K562 (cell line): ENCODE data around the gene TRMT112.
A peak's percentile ranks its signal among the peaks of the same experiment; 100 is the strongest.

Source experiments
- ETV6 ChIP-seq, 3 experiments: fragments of 150-350 bp in 1 of 3; sonication (generic) in 1 of 3; formaldehyde crosslinking in 1 of 3; IDR thresholded peaks; 2 replicates each; pipeline versions ENCODE4 v1.6.1 to v1.8.0; 2014 to 2022; ENCODE audit warnings: borderline replicate concordance in 2 of 3, low read depth in 2 of 3, antibody characterized with exemption in 1 of 3, low read length in 1 of 3, mild to moderate bottlenecking in 1 of 3, missing genetic modification reagents in 1 of 3
- FOXM1 ChIP-seq, 2 experiments: fragments of 450-650 bp in 1 of 2; sonication (generic) in 1 of 2; formaldehyde crosslinking in 1 of 2; IDR thresholded peaks; 2 replicates each; pipeline versions ENCODE4 v1.6.1 to v1.9.0; 2017 to 2022; ENCODE audit warnings: low read depth in 2 of 2, mild to moderate bottlenecking in 2 of 2, missing genetic modification reagents in 1 of 2, moderate library complexity in 1 of 2
- POLR2A ChIP-seq: fragments of 450-650 bp; conservative IDR thresholded peaks from 2 replicates; pipeline ENCODE4 v1.6.1; 2016
- SMAD4 ChIP-seq: fragments of 250-450 bp; sonication (Bioruptor Pico); conservative IDR thresholded peaks from 2 replicates; pipeline ENCODE4 v1.8.0; 2021; ENCODE audit warnings: inconsistent platforms, mild to moderate bottlenecking, moderate library complexity
- SMARCC2 ChIP-seq: fragments of 450-650 bp; IDR thresholded peaks from 2 replicates; pipeline ENCODE4 v1.6.1; 2017; ENCODE audit warnings: antibody characterized with exemption, moderate library complexity, mild to moderate bottlenecking, low read depth
- SPI1 ChIP-seq: IDR thresholded peaks from 2 replicates; pipeline ENCODE4 v1.6.1; 2011; ENCODE audit warnings: low read depth, low read length, control low read depth, borderline replicate concordance
- ZBTB8A ChIP-seq: fragments of 450-650 bp; IDR thresholded peaks from 2 replicates; pipeline ENCODE4 v1.6.1; 2018; ENCODE audit warnings: mild to moderate bottlenecking, moderate library complexity; ENCODE audit not compliant: partially characterized antibody
- ZFX ChIP-seq: sonication (generic); formaldehyde crosslinking; IDR thresholded peaks from 2 replicates; pipeline ENCODE4 v1.8.0; 2022; ENCODE audit warnings: mild to moderate bottlenecking, missing genetic modification reagents, moderate library complexity
- ZZZ3 ChIP-seq: fragments of 450-650 bp; IDR thresholded peaks from 2 replicates; pipeline ENCODE4 v1.6.1; 2016; ENCODE audit warnings: antibody characterized with exemption, mild to moderate bottlenecking, moderate library complexity
- TF ChIP-seq, protein P1 (sequence below), 2 experiments: fragments of 200-800 bp in 1 of 2; sonication (Bioruptor generic) in 1 of 2; sonication (generic) in 1 of 2; formaldehyde crosslinking in 1 of 2; IDR thresholded peaks in 1 of 2; conservative IDR thresholded peaks in 1 of 2; 2 replicates each; pipeline versions ENCODE4 v1.5.0 to v1.6.1; 2016 to 2020; ENCODE audit warnings: missing compliant biosample characterization in 1 of 2, missing genetic modification characterization in 1 of 2, missing genetic modification reagents in 1 of 2
- TF ChIP-seq, protein P2 (sequence below): sonication (generic); formaldehyde crosslinking; IDR thresholded peaks from 2 replicates; pipeline ENCODE4 v1.8.1; 2023; ENCODE audit warnings: missing genetic modification reagents, mild to moderate bottlenecking, borderline replicate concordance
- TF ChIP-seq, protein P3 (sequence below), 3 experiments: IDR thresholded peaks in 2 of 3; conservative IDR thresholded peaks in 1 of 3; 2 replicates each; pipeline ENCODE4 v1.5.1; 2011 to 2012; ENCODE audit warnings: low read length in 3 of 3, mild to moderate bottlenecking in 3 of 3, control low read depth in 2 of 3, improper control_type of control experiment in 1 of 3, inconsistent platforms in 1 of 3, low read depth in 1 of 3, mixed read lengths in 1 of 3, moderate library complexity in 1 of 3; ENCODE audit not compliant: insufficient read depth in 2 of 3

DNA sequence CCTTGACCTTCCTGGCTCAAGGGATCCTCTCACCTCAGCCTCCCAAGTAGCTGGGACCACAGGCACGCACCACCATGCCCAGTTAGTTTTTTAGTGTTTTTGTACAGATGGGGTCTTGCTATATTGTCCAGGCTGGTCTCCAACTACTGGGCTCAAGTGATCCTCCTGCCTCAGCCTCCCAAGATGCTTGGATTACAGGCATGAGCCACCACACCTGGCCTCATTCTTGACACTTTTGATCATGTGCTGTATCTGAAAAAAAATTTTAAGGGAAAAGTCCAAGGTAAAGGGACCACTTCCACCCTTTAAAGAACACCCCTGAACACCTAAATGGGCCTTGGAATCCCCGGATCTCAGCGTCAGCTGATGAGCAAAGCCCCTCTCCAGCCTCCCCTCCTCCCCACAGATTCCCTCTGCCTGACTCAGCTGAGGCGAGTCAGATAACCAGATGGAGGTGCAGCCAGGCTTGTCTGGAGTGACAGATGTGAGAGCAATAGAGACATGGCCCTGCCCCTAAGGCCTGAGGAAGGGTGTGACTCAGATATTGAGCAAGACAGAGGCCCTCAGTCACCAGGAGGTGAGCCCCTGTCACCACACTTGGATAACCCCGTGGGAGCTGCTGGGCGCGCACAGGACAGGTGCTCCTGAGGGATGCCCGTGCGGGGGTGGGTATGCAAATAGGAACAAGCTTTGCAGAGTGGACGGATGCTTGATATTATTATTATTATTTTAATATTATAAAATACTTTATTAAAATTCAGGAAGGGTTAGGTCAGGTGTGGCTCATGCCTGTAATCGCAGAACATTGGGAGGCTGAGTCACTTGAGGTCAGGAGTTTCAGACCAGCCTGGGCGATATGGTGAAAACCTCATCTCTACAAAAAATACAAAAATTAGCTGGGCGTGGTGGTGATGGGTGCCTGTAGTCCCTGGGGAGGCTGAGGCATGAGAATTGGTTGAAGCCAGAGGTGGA, 17.7 kb upstream of the TRMT112 start:
- TF ChIP-seq SMAD4 (CRISPR knock-in tag) (peak; percentile 98), ZBTB8A (no peak), SPI1 (no peak), POLR2A (no peak), ZZZ3 (no peak), ZFX (CRISPR knock-in tag) (no peak; the same call in none of the 2 replicates), FOXM1 (IDR thresholded peaks at IDR 0.05; ENCODE audit: low read depth) (peak; percentile 90), FOXM1 (CRISPR knock-in tag; IDR thresholded peaks at IDR 0.05; ENCODE audit: low read depth) (no peak), ETV6 (IDR thresholded peaks at IDR 0.05; ENCODE audit: borderline replicate concordance in 1 of 2, low read depth in 2 of 2, low read length in 1 of 2) (peak in 1 of 2 experiments; percentile 61; a peak in 1 of 4 replicates), ETV6 (CRISPR knock-in tag; IDR thresholded peaks at IDR 0.05; ENCODE audit: borderline replicate concordance) (no peak), SMARCC2 (peak; percentile 98)
- TF ChIP-seq, protein P1, sequence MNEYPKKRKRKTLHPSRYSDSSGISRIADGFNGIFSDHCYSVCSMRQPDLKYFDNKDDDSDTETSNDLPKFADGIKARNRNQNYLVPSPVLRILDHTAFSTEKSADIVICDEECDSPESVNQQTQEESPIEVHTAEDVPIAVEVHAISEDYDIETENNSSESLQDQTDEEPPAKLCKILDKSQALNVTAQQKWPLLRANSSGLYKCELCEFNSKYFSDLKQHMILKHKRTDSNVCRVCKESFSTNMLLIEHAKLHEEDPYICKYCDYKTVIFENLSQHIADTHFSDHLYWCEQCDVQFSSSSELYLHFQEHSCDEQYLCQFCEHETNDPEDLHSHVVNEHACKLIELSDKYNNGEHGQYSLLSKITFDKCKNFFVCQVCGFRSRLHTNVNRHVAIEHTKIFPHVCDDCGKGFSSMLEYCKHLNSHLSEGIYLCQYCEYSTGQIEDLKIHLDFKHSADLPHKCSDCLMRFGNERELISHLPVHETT (CRISPR knock-in tag; conservative IDR thresholded peaks at IDR 0.05 in 1 of 2, IDR thresholded peaks at IDR 0.05 in 1 of 2) = peak in 1 of 2 experiments; percentile 88; a peak in 2 of 4 replicates
- TF ChIP-seq, protein P2, sequence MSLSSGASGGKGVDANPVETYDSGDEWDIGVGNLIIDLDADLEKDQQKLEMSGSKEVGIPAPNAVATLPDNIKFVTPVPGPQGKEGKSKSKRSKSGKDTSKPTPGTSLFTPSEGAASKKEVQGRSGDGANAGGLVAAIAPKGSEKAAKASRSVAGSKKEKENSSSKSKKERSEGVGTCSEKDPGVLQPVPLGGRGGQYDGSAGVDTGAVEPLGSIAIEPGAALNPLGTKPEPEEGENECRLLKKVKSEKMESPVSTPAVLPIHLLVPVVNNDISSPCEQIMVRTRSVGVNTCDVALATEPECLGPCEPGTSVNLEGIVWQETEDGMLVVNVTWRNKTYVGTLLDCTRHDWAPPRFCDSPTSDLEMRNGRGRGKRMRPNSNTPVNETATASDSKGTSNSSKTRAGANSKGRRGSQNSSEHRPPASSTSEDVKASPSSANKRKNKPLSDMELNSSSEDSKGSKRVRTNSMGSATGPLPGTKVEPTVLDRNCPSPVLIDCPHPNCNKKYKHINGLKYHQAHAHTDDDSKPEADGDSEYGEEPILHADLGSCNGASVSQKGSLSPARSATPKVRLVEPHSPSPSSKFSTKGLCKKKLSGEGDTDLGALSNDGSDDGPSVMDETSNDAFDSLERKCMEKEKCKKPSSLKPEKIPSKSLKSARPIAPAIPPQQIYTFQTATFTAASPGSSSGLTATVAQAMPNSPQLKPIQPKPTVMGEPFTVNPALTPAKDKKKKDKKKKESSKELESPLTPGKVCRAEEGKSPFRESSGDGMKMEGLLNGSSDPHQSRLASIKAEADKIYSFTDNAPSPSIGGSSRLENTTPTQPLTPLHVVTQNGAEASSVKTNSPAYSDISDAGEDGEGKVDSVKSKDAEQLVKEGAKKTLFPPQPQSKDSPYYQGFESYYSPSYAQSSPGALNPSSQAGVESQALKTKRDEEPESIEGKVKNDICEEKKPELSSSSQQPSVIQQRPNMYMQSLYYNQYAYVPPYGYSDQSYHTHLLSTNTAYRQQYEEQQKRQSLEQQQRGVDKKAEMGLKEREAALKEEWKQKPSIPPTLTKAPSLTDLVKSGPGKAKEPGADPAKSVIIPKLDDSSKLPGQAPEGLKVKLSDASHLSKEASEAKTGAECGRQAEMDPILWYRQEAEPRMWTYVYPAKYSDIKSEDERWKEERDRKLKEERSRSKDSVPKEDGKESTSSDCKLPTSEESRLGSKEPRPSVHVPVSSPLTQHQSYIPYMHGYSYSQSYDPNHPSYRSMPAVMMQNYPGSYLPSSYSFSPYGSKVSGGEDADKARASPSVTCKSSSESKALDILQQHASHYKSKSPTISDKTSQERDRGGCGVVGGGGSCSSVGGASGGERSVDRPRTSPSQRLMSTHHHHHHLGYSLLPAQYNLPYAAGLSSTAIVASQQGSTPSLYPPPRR (CRISPR knock-in tag) = peak; percentile 95; the same call in 1 of the 2 replicates
- TF ChIP-seq, protein P3, sequence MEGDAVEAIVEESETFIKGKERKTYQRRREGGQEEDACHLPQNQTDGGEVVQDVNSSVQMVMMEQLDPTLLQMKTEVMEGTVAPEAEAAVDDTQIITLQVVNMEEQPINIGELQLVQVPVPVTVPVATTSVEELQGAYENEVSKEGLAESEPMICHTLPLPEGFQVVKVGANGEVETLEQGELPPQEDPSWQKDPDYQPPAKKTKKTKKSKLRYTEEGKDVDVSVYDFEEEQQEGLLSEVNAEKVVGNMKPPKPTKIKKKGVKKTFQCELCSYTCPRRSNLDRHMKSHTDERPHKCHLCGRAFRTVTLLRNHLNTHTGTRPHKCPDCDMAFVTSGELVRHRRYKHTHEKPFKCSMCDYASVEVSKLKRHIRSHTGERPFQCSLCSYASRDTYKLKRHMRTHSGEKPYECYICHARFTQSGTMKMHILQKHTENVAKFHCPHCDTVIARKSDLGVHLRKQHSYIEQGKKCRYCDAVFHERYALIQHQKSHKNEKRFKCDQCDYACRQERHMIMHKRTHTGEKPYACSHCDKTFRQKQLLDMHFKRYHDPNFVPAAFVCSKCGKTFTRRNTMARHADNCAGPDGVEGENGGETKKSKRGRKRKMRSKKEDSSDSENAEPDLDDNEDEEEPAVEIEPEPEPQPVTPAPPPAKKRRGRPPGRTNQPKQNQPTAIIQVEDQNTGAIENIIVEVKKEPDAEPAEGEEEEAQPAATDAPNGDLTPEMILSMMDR (IDR thresholded peaks at IDR 0.05 in 2 of 3, conservative IDR thresholded peaks at IDR 0.05 in 1 of 3; ENCODE audit: insufficient read depth in 2 of 3, low read depth in 1 of 3, low read length in 3 of 3) = peak in 2 of 3 experiments; percentile 19 to 26; a peak in 4 of 6 replicates
